Kidney epithelial cell (primary cell): ENCODE results near the gene CD48. TPM values are rescaled to one million over a fixed set of nuclear protein-coding genes. Genes with fewer than 3 reads are reported as not detected.

ENCODE experiments used
- DNase-seq: peaks from one replicate; pipeline ENCODE4 v3.0.0-alpha.2; 2010; ENCODE audit warnings: low read depth
- H3K27me3 ChIP-seq: 2 replicates; pipeline ENCODE4 v1.6.0; 2011; ENCODE audit warnings: low read length; ENCODE audit not compliant: control insufficient read depth, insufficient read depth
- H3K36me3 ChIP-seq: 2 replicates; pipeline ENCODE4 v1.5.1; 2011; ENCODE audit warnings: low read length; ENCODE audit not compliant: control insufficient read depth, insufficient read depth
- H3K4me3 ChIP-seq: 2 replicates; pipeline ENCODE4 v1.5.1; 2011; ENCODE audit warnings: low read depth, mild to moderate bottlenecking, control low read depth, low read length
- total RNA-seq: library from RNA; depleted of rRNA; stranded (reverse); fragments of >200 nt; gene quantifications from 2 replicates; pipeline ENCODE4 v1.2.3, GENCODE V29; 2015
- TF ChIP-seq, protein P1 (sequence below): IDR thresholded peaks from 2 replicates; pipeline ENCODE4 v1.5.1; 2011; ENCODE audit warnings: mild to moderate bottlenecking, moderate library complexity, low read length, control low read depth, inconsistent platforms; ENCODE audit not compliant: insufficient read depth, poor library complexity, severe bottlenecking

Gene CD48
- total RNA-seq, 1 donor from 2014 or later: not detected

GRCh38 chr1:160723332-160723731, 11.7 kb upstream of the CD48 start:
- no peak for DNase-seq
- Histone ChIP-seq H3K27me3 (no peaks in the 10 kb centered on the region), H3K36me3 (no peaks in the 10 kb centered on the region), H3K4me3 (no peak overlapping the region)
- TF ChIP-seq, protein P1, sequence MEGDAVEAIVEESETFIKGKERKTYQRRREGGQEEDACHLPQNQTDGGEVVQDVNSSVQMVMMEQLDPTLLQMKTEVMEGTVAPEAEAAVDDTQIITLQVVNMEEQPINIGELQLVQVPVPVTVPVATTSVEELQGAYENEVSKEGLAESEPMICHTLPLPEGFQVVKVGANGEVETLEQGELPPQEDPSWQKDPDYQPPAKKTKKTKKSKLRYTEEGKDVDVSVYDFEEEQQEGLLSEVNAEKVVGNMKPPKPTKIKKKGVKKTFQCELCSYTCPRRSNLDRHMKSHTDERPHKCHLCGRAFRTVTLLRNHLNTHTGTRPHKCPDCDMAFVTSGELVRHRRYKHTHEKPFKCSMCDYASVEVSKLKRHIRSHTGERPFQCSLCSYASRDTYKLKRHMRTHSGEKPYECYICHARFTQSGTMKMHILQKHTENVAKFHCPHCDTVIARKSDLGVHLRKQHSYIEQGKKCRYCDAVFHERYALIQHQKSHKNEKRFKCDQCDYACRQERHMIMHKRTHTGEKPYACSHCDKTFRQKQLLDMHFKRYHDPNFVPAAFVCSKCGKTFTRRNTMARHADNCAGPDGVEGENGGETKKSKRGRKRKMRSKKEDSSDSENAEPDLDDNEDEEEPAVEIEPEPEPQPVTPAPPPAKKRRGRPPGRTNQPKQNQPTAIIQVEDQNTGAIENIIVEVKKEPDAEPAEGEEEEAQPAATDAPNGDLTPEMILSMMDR: no peak

GRCh38 chr1:160722726-160723125, 11.1 kb upstream of the CD48 start:
- Histone ChIP-seq H3K4me3 (no peak overlapping the region), H3K36me3 (no peaks in the 10 kb centered on the region), H3K27me3 (no peaks in the 10 kb centered on the region)
- DNase-seq: no peak
- TF ChIP-seq, protein P1: no peak

DNA sequence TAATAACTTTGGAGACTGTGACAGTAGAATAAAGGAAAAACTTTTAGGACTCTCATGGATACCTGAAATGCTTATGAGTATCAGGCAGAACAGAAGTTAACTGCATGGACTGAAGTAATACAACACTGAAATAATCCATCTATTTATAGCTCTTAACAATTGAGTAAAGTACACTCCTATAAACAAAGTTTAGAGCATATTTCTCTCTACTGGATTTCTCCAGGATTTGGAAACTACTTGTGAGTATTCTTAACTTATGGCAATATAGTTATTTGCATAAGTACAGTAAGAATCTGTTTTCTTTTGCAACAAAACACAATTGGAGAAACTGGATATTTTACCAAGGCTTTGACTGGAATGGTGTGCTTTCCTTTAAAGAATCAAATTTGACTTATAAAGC, 9.9 kb upstream of the CD48 start:
- TF ChIP-seq, protein P1: no peak
- Histone ChIP-seq H3K36me3 (no peaks in the 10 kb centered on the region), H3K4me3 (no peak overlapping the region), H3K27me3 (no peaks in the 10 kb centered on the region)
- DNase-seq: no peak

GRCh38 chr1:160720356-160721085, 8.9 kb upstream of the CD48 start:
- no peaks in the 10 kb centered on the region for H3K36me3 ChIP-seq
- no peaks in the 10 kb centered on the region for H3K27me3 ChIP-seq
- no peak overlapping the region for H3K4me3 ChIP-seq
- DNase-seq: peak; percentile 16
- TF ChIP-seq, protein P1: no peak

GRCh38 chr1:160718210-160718609, 6.6 kb upstream of the CD48 start:
- no peak for DNase-seq
- Histone ChIP-seq H3K4me3 (no peak overlapping the region), H3K36me3 (no peaks in the 10 kb centered on the region), H3K27me3 (no peaks in the 10 kb centered on the region)
- TF ChIP-seq, protein P1: no peak

- Histone ChIP-seq H3K27me3 (no peaks in the 10 kb centered on the region), H3K4me3 (no peak overlapping the region), H3K36me3 (no peaks in the 10 kb centered on the region)
- DNase-seq: no peak
- TF ChIP-seq, protein P1: no peak
Measured at GRCh38 chr1:160717306-160717705, 5.7 kb upstream of the CD48 start.
